Measurements from ENCODE around the gene BGN. TPM values are rescaled to one million over a fixed set of nuclear protein-coding genes. Genes with fewer than 3 reads are reported as not detected.
A peak's percentile ranks its signal among the peaks of the same experiment; 100 is the strongest.

BGN gene
- total RNA-seq, 1 experiment from 2014 or later: not detected

DNA sequence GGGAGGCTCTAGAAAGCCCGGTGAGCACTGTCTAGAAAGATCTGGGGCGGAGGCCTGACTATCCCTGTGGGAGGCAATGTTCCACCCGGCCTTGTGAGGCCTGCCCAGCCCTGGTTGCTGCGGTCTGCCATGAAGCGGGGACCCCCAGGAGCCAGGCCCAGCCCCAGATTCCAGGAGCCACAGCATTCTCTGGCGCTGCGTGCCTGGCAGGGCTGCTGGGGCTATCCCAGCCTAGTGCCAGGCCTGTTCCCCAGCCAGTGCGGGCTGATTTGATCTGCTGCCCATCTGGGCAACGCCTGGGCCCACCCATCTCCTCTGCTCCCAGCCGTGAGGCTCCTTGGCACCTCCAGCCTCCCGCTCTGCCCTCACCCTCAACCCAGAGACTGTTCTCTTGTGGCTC, 42.3 kb downstream of the BGN start:
- in situ Hi-C loops (cut with HindIII; ENCODE audit: low pct_unique_long_range_greater_than_20kb, low sequenced_read_pairs): no loop called here
- DNase-seq (ENCODE audit: low read depth, low spot score): no peak

DNA sequence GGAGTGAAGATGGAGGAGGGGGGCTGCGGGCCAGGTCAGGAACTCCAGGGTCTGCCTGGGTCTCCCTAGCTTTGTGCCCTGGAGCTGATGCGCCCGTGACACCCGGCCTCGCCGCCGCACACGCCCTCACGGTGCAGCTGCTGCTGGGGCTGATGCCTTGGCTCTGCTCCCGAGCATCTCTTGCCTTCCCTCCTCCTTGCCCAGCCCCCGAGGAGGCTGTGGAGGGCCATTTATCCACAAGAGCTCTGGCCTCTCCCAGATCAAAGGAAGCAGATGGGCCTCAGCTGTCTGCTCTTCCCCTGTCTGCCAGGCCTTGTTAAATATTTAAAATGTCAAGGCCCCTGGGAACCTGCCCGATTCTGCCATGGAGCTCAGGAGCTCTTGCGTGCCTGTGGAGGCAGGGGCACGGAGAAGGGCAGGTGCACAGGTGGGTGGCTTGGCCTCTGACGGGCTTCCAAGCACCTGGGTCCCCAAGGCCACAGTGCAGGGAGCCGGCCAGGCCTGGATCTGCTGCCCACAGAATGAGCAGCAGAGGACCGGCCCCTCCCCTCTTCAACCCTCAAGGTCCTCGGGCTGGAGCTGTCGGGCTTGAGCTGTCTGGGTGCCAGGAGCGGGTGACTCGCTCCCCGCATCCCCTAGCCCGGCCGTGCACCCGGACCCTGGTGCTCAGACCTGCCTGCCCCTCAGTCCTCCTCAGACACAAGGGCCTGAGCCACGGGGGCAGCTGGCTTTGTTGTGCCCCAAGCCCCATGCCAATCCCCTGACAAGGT, 42.9 kb downstream of the BGN start:
- DNase-seq (ENCODE audit: low read depth, low spot score): no peak
- in situ Hi-C loops (cut with HindIII; ENCODE audit: low pct_unique_long_range_greater_than_20kb, low sequenced_read_pairs): no loop called here

DNA sequence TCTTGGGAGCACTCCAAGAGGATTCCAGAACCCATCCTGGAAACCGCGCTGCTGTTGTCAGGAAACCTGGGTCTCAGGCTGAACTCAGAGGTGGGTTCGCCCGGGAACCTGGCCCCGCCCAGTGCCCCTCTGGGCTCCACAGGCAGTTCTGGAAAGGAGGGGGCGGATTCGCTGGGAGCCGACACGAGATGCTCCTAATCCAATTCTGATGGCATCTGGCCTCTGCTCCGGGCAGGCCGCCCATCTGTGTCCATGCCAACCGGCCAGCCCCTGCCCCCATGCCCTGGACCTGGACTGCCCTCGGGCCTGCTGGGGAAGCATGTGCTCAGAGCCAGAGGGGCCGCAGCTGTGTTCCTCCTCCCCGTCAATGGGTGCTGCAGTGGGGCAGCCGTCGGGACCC, 43.6 kb downstream of the BGN start:
- in situ Hi-C loops (cut with HindIII; ENCODE audit: low pct_unique_long_range_greater_than_20kb, low sequenced_read_pairs): no loop called here

DNA sequence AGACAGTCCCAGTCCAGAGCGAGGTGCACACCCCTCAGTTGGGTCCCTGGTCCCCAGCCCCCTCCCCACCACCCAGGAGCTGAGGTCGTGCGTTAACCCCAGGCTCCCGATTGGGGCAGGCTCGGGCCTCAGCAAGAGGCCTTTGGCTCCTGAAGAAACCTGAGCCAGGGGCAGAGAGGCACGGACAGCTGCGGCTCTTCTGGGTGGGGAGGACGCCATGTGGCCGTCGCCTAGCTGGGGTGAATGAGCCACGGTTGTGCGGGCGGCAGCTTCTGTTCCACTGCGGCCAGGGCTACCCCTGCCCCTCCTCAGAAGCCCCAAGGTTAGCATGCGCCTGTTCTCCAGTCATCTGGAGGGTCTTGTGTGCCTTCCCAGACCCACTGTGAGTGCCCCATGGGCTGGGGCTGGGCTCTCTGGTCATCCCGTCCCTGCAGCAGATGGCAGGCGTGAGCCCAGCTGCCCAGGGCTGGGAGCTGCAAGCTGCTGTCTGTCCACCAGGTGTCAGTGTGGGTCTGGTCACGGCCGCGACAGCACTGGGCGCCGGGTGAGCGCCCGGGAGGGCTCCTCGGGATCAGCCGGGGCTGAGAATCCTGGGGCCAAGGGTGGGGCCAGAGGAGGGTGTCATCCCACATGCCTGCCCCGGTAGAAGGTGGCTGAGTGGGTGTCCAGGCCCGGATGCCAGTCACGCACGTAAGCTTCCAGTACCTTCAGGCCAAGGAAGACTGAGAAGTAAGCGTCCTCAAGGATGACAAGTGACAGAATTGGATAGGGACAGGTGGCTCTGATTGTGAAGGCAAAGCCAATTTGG, 44.6 kb downstream of the BGN start:
- in situ Hi-C loops (cut with HindIII; ENCODE audit: low pct_unique_long_range_greater_than_20kb, low sequenced_read_pairs): no loop called here

More for the DNA sequence above, 43.6 kb downstream of the BGN start:
- no peak for DNase-seq (ENCODE audit: low read depth, low spot score)

DNA sequence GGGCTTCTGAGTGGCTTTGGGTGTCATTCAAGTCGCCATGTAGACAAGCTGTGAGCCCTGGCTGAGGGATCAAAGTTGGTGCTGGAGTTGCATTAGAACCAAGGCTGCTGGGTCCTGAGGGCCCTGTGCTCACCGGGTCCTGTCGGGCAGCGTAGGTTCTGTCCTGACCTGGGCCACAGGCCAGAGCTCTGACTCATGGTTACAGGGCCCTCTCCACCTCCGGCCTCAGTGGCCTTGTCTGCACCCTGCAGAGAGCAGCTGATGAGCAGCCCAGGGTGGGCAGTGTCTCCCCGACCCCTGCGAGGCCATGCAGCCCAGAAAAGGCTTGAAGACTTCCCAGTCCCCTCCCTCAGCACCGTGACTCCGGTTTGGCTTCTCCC, 45.2 kb downstream of the BGN start:
- DNase-seq (ENCODE audit: low read depth, low spot score): no peak
- in situ Hi-C loops (cut with HindIII; ENCODE audit: low pct_unique_long_range_greater_than_20kb, low sequenced_read_pairs): no loop called here

More for the DNA sequence above, 44.6 kb downstream of the BGN start:
- peak; percentile 68 for DNase-seq (ENCODE audit: low read depth, low spot score)

DNA sequence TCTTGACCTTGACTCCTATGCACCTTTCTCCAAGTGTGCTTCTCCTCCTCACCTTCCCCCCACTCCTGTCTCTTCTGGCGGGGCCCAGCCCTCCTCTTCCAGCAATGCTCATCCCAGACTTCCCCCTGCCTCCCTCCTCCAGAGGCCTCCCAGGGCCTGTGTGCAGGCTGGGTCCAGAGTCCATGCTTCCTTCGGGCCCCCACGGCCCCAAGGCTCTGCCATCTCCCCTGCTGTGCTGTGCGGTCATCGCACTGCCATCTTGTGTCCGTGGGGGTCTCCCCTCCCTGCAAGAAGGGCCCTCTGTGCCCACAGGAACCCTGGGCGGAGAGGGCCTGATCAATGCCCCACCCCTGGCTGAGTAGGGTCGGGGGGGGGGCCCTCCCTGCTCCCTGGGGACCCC, 49.9 kb downstream of the BGN start:
- in situ Hi-C loops (cut with HindIII; ENCODE audit: low pct_unique_long_range_greater_than_20kb, low sequenced_read_pairs): no loop called here
- no peak for DNase-seq (ENCODE audit: low read depth, low spot score)

DNA sequence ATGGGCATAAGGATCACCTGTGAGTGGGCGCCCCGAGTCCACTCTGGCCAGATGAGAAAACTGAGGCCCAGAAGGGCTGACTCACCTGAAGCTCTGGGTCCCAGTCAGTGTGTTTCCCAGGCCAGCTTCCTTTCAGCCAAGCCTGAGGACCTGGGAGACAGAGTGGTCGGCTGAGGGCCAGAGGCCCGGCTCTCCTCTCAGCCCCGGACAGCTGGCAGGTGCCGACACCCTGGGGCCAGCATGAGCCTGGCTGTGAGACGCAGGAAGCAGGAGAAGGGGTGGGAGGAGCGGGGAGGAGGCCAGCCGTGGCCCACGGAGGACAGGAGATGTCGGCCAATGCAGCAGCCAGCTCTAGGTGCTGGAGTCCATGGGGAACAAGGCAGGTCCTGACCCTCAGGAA, 51.6 kb downstream of the BGN start:
- in situ Hi-C loops (cut with HindIII; ENCODE audit: low pct_unique_long_range_greater_than_20kb, low sequenced_read_pairs): no loop called here
- DNase-seq (ENCODE audit: low read depth, low spot score): no peak

DNA sequence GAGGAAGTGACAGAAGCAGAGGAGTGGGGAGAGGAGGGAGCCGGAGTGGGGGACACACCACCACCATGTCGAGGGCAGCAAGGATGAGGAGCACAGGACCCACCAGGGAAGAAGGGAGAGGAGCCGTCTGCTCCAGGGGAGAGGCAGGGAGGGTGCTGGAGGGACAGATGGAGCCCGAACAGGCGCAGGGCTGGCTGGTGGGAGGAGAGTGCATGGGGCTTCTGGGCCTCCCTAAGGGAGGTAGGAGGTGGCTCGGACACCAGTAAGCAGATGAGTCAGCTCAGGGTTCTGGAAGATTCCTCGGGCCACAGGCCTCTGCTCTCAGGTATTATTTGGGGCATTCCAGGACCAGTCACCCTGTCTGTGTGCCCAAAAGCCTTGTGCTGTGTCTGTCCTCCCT, 52.4 kb downstream of the BGN start:
- no peak for DNase-seq (ENCODE audit: low read depth, low spot score)
- in situ Hi-C loops (cut with HindIII; ENCODE audit: low pct_unique_long_range_greater_than_20kb, low sequenced_read_pairs): no loop called here

DNA sequence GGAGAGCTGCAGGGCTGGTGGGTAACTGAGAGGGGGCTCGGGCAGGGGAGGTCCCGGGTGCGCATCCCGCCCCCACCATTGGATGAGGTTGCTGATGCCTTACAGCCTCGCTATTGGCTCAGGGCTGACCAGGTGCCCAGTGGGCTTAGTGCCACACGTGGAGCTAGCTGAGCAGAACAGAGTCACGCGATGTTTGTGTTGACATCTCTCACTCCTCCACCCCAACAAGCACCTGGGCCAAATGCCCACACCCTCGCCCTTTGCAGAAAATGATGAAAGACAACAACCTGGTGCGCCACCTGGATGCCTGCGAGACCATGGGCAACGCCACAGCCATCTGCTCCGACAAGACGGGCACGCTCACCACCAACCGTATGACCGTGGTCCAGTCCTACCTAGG, 54.5 kb downstream of the BGN start:
- in situ Hi-C loops (cut with HindIII; ENCODE audit: low pct_unique_long_range_greater_than_20kb, low sequenced_read_pairs): no loop called here
- no peak for DNase-seq (ENCODE audit: low read depth, low spot score)

DNA sequence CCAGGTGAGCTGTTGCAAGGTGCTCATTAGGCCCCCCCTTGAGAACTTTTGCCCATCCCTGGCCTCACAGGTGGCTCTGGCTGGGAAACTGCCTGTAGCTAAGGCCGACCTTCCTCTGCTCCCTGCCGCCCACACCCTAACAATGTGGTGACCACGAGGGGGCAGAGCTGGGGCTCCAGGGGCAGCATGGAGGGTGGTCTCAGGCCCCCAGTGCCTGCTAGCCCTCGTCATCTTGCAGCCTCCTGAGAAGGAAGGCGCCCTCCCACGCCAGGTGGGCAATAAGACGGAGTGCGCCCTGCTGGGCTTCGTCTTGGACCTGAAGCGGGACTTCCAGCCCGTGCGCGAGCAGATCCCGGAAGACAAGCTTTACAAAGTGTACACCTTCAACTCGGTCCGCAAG, 55.0 kb downstream of the BGN start:
- DNase-seq (ENCODE audit: low read depth, low spot score): no peak
- in situ Hi-C loops (cut with HindIII; ENCODE audit: low pct_unique_long_range_greater_than_20kb, low sequenced_read_pairs): no loop called here

DNA sequence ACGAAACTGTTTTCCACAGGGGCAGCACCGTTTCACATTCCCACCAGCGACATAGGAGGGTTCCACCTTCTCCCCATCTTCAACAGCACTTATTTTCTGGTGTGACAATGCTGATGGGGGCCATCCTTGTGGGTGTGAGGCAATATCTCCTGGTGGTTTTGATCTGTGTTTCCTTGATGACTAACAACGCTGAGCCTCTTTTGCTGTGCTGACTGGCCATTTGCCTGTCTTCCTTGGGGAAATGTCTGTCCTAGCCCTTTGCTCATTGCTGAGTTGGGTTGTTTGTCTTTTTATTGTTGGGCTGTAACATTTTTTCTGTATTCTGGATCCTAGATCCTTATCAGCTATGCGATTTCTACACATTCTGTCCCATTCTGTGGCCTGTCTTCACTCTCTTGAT, 56.4 kb downstream of the BGN start:
- in situ Hi-C loops (cut with HindIII; ENCODE audit: low pct_unique_long_range_greater_than_20kb, low sequenced_read_pairs): no loop called here

DNA sequence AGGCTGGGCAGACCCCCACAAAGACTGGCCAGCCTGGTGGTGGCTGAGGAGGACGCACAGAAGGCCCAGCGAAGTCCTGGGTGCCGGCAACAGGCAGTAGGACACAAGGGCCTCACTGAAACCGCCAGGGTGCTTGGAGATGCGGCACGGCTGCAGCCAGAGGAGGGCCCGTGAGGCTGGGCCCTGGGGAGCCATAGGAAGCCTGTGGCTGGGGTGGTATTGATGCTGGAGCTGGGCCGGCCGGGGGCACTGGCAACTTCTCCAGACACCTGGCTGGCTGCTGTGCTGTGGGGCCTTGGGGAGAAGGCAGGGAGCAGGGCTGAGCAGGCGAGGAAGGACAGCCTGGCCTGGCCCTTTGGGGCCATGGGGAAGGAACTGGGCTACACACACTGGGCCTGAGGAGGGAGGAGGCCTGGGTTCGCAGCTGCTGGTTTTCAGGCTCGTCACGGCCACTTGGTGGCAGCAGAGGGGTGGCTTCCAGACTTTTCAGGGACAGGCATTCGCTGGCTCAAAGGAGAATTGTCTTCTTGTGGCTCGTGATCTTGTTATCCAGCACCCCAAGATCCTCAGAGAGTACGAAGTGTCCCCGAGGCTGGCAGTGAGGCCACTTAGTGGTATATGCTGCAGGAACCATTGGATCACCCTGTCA, 59.9 kb downstream of the BGN start:
- peak; percentile 58 for DNase-seq (ENCODE audit: low read depth, low spot score)
- in situ Hi-C loops (cut with HindIII; ENCODE audit: low pct_unique_long_range_greater_than_20kb, low sequenced_read_pairs): no loop called here

More for the DNA sequence above, 56.4 kb downstream of the BGN start:
- DNase-seq (ENCODE audit: low read depth, low spot score): no peak

DNA sequence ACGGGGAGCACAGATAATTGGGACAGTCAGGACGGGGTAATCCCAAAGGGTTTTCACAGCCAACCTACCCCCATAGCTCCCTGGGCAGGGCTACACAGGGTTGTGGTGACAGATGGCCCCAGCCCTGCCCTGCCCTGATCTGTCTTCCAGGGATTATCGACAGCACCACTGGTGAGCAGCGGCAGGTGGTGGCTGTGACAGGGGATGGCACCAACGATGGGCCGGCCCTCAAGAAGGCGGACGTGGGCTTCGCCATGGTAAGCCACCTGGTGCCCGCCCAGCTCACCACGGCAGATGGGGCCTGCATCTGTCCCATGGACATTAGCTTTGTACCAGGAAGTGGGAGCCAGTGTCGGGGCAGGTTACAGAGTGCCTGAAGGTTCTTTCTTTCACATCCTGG, 62.0 kb downstream of the BGN start:
- no peak for DNase-seq (ENCODE audit: low read depth, low spot score)
- in situ Hi-C loops (cut with HindIII; ENCODE audit: low pct_unique_long_range_greater_than_20kb, low sequenced_read_pairs): no loop called here

DNA sequence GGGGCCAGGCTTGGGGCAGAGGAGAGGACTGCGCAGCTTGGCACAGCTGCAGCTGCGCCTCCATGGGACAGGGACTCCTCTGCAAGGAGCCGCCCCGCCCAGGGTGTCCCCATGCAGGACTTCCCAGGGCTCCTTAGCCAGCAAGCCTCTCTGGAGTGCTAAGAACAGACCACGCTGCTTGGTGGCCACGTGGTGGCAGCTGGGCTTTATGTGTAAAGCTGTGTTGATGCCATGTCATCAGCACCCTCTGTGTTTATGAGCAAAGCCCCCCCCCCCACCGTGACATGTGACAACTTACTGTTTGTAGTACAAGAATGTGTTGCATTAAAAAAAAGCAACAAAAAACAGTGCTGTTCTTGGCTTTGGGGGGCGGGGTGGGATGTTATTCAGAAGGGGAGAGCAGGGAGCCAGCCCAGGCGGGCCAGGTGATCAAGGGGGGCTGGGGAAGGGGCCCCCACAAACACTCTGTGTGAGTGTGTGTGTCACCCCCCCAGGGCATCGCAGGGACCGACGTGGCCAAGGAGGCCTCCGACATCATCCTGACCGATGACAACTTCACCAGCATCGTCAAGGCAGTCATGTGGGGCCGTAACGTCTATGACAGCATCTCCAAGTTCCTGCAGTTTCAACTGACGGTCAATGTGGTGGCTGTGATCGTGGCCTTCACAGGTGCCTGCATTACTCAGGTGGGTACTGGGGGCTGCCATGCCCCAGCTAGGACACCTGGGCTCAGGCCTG, 63.0 kb downstream of the BGN start:
- DNase-seq (ENCODE audit: low read depth, low spot score): peak; percentile 32
- in situ Hi-C loops (cut with HindIII; ENCODE audit: low pct_unique_long_range_greater_than_20kb, low sequenced_read_pairs): no loop called here
